Inferior parietal cortex (tissue), 1 donor: ENCODE results near the gene TUBA1B.
"Not testable (repeated sequence)": the region's sequence is repeated elsewhere in the genome, so short reads cannot be mapped to it uniquely, and the experiment has no call there.

Experiments used
- DNase-seq: peaks from one replicate; pipeline ENCODE4 v3.0.0-alpha.2; 2016; ENCODE audit errors: extremely low spot score

Gene TUBA1B

GRCh38 chr12:49131051-49131893 is at the start of gene TUBA1B:
TSS of gene TUBA1B (minus strand) at chr12:49131395. CDS start at chr12:49131300, 95 bp downstream.
- peak; percentile 85 for DNase-seq

DNA sequence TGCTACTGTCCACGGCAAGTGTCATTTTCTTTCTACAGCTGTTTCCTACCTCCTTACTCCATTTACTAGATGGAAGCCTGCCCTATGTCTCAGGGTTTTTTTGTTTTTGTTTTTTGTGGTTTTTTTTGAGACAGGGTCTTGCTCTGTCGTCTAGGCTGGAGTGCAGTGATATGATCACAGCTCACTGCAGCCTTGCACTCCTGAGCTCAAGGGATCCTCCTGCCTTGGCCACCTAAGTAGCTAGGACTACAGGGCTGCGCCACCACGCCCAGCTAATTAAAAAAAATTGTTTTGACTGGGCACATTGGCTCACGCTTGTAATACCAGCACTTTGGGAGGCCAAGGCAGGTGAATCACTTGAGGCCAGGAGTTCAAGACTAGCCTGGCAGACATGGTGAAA is 43.0 kb upstream of the TUBA1B start:
- no peak for DNase-seq

DNA sequence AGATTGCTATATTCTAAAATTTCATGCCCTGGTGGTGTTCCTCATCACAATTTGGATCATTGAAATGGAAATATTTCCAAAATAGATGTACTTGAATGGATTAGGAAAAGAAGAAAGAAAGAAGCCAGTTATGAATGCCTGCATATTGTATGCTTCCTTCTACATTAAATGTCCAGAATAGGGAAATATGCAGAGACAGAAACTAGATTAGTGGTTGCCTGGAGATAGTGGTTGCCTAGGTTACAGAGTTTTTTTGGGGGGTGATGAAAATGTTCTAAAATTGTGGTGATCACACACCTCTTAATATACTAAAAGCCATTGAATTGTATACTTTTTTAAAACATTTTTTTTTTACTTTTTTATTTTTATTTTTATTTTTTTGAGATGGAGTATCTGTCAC is 39.7 kb upstream of the TUBA1B start:
- no peak for DNase-seq

GRCh38 chr12:49165114-49165513 is 33.9 kb upstream of the TUBA1B start:
- DNase-seq, result no peak

GRCh38 chr12:49161901-49162300 is 30.7 kb upstream of the TUBA1B start:
- not testable (repeated sequence) for DNase-seq

- DNase-seq, result no peak
Observed at GRCh38 chr12:49161092-49161795, 30.0 kb upstream of the TUBA1B start.

DNA sequence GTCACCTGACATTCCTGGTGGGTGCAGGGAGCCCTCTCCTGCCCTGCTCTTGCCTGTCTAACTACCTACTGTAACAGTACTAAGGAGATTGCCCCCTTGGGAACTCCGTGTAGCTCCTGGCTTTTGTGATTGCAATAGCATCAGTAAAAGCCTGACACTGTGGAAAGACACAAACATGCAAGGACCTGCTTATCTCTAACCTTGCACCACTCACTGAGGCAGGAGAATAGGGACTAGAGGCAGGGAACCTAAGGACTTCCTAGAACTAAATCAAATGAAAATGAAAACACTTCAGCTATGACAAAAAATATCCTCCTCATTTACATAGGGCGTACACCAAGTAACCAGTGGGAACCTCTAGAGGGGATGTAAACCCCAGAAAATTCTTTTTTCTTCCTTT is 29.2 kb upstream of the TUBA1B start:
- no peak for DNase-seq

DNA sequence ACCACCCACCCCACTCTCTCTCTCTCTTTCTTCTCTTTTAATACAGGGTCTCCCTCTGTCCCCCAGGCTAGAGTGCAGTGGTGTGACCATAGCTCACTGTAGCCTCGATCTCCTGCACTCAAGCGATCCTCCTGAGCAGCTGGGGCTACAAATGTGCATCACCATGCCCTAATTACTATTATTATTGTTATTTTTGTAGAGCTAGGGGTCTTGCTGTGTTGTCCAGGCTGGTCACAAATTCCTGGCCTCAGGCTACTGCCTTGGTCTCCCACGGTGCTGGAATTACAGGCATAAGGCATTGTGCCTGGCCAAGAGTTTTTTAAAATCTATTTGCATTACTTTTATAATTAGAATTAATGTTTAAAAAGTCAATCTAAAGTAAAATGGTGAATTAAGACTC is 23.0 kb upstream of the TUBA1B start:
- DNase-seq, result no peak

GRCh38 chr12:49147384-49147783 is 16.2 kb upstream of the TUBA1B start:
- no peak for DNase-seq

GRCh38 chr12:49146406-49146805 is 15.2 kb upstream of the TUBA1B start:
- DNase-seq, result no peak

GRCh38 chr12:49144384-49144783 is 13.2 kb upstream of the TUBA1B start:
- DNase-seq, result no peak

GRCh38 chr12:49138999-49139398 is 7.8 kb upstream of the TUBA1B start:
- no peak for DNase-seq

GRCh38 chr12:49138587-49138986 is 7.4 kb upstream of the TUBA1B start:
- no peak for DNase-seq

DNA sequence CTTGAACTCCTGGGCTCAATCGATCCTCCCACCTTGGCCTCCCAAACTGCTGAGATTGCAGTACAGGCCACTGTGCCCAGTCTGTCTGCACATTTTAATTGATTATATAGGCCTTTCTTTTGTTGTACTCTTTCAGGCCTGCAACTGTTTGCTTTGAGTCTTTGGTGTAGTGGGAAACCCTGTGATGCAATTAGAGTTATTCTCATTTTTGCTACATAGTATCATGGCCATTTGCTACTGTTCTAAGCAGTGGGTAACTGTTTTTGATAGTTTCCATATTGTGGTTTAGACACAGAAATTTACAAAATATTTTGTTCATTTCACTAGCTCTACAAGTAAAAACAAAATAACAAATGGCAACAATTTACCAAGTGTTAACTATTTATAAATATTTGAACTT is 6.3 kb upstream of the TUBA1B start:
- no peak for DNase-seq

GRCh38 chr12:49136997-49137396 is 5.8 kb upstream of the TUBA1B start:
- DNase-seq, result not testable (repeated sequence)

GRCh38 chr12:49133590-49133989 is 2.4 kb upstream of the TUBA1B start:
- peak; percentile 8 for DNase-seq

DNA sequence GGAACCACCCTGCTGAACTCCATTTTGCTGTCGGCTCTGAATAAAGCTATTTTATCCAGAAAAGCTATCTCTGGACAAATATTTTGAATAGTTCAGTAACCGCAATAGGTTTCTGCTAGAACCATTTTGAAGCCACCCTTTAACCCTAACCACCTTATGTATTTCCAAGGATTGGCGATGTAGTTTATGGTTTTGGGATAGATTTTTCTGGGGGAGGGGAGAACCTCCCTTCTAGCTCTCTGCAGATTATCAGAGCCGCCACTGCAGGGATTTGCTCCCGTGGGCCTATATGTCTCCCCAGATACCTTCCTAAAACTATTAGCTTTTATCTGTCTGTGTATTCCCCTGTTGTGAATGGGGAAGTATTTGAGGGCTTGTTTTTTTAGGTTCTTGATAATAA is 1.8 kb upstream of the TUBA1B start:
- DNase-seq, result peak; percentile 30

GRCh38 chr12:49131894-49132461 is 783 bp upstream of the TUBA1B start:
- DNase-seq, result peak; percentile 68

- peak; percentile 92 for DNase-seq
Observed at GRCh38 chr12:49130151-49131050, 794 bp downstream of the TUBA1B start.

- DNase-seq, result no peak
Observed at GRCh38 chr12:49129332-49130150, 1.7 kb downstream of the TUBA1B start.

- not testable (repeated sequence) for DNase-seq
Observed at GRCh38 chr12:49127971-49128370, 3.2 kb downstream of the TUBA1B start.
